Pancreas (tissue), 10 donors: ENCODE measurements around the gene TMEM91. TPM values are rescaled to one million over a fixed set of nuclear protein-coding genes. Genes with fewer than 3 reads are reported as not detected.
A peak's percentile ranks its signal among the peaks of the same experiment; 100 is the strongest.

Experiments
- ATAC-seq, 4 donors: fragments of 200-7000 bp; cut with Tn5 transposase; one replicate each; pipeline versions ENCODE4 v1.8.0 to v1.9.1; 2020; ENCODE audit warnings: mild to moderate bottlenecking in 4 of 4, moderate library complexity in 4 of 4
- DNase-seq, 6 donors: peaks; one replicate each; pipeline ENCODE4 v3.0.0-alpha.2; 2020
- FAIRE-seq: peaks from 2 replicates; lab custom pipeline; 2012; peaks lifted over from hg19 to GRCh38; lab: Jason Lieb, UNC
- H3K27ac ChIP-seq, 4 donors: fragments of 200-600 bp; sonication (generic); 1 replicate in 3 of 4; 2 replicates in 1 of 4; pipeline versions ENCODE4 v1.5.0 to v1.8.0; 2020
- H3K27me3 ChIP-seq, 4 donors: fragments of 200-600 bp; one replicate each; pipeline ENCODE4 v1.8.0; 2021
- H3K36me3 ChIP-seq, 3 donors: fragments of 200-600 bp; sonication (generic) in 1 of 3; one replicate each; pipeline versions ENCODE4 v1.5.0 to v1.8.0; 2020 to 2021
- H3K4me1 ChIP-seq, 3 donors: fragments of 200-600 bp; one replicate each; pipeline ENCODE4 v1.8.0; 2021
- H3K4me3 ChIP-seq, 4 donors: fragments of 200-600 bp; sonication (generic) in 2 of 4; one replicate each; pipeline versions ENCODE4 v1.5.0 to v1.8.0; 2020 to 2021
- H3K9me3 ChIP-seq, 4 donors: fragments of 200-600 bp; one replicate each; pipeline ENCODE4 v1.8.0; 2021
- CTCF ChIP-seq, 4 donors: fragments of 200-600 bp; sonication (generic) in 3 of 4; IDR thresholded peaks; one replicate each; pipeline versions ENCODE4 v1.5.0 to v1.8.0; 2021; ENCODE audit warnings: antibody characterized with exemption in 4 of 4
- WGBS, 2 donors: extraction: QIAGEN DNeasy Blood & Tissue Kit; methylation state at CpG; one replicate each; pipeline ENCODE4 v1.1.7; 2013; 5-methylcytosine and 5-hydroxymethylcytosine counted together
- intact Hi-C, 3 donors: fragments of 100-400 bp; cut with DNase I; formaldehyde crosslinking; loops; one replicate each; pipeline versions ENCODE4 v1.11.1 to v1.14.2; 2022
- polyA plus RNA-seq, 2 donors: library from polyadenylated mRNA; stranded (reverse); fragments of 200-250 nt; gene quantifications; one replicate each; pipeline ENCODE4 v1.2.3, GENCODE V29; 2013
- total RNA-seq, 6 donors: library from RNA; stranded (reverse); fragmentation: NEBNext Ultra II Directional in 4 of 6; extraction: Animal tissue kit (Norgen Biotek cat#: 25700) in 4 of 6; gene quantifications; one replicate each; pipeline versions ENCODE4 v1.2.1 to v1.2.4, GENCODE V29; 2021 to 2023
- donor health status: healthy with polysubstance abuse.
- donor health status: DM: no; HTN: no; CAD: no; lungs with moderate emphysema.
- donor health status: DM: no; HTN: no; CAD: no.
- donor health status: control.
- donor health status: control.
- donor health status: Bipolar disorder and iron deficiency.
- donor health status: DM: yes; HTN: yes; CAD: no.
- donor health status: DM: no; HTN: no; CAD: no.
- donor health status: DM: no; HTN: no; CAD: no.
- donor health status: DM: yes; HTN: yes; CAD: no.

Gene TMEM91
- total and polyA plus RNA-seq, 8 donors, result 3.8 to 33.0 (median 5.4) TPM

- peak overlapping the region in 2 of 4 donors; percentile 76 for H3K27ac ChIP-seq
- peaks cover 0 to 23% (median 0%) of the 10 kb centered on the region in 3 donors for H3K4me1 ChIP-seq
- no peak overlapping the region for H3K4me3 ChIP-seq
- no peak for TF ChIP-seq CTCF (IDR thresholded peaks at IDR 0.05)
- intact Hi-C loops, result no loop called here
- H3K9me3 ChIP-seq, result no peaks in the 10 kb centered on the region
- WGBS, 2 donors, result 77 to 83% methylated on average over 1 of the region's 1 CpG
- no peaks in the 10 kb centered on the region for H3K36me3 ChIP-seq
- DNase-seq (no peak), FAIRE-seq (no peak), ATAC-seq (peak in 1 of 4 donors; percentile 2)
- H3K27me3 ChIP-seq, result no peaks in the 10 kb centered on the region
Measured at GRCh38 chr19:41328842-41329225, 47.5 kb upstream of the TMEM91 start.

GRCh38 chr19:41330481-41330880 lies 45.9 kb upstream of the TMEM91 start:
- Histone ChIP-seq H3K27ac (no peak overlapping the region), H3K4me3 (no peak overlapping the region), H3K36me3 (no peaks in the 10 kb centered on the region), H3K27me3 (no peaks in the 10 kb centered on the region), H3K4me1 (peaks cover 0 to 18% (median 0%) of the 10 kb centered on the region in 3 donors), H3K9me3 (no peaks in the 10 kb centered on the region)
- DNase-seq (no peak), FAIRE-seq (no peak), ATAC-seq (no peak)
- WGBS, 2 donors, result 80 to 82% methylated on average over 4 of the region's 4 CpGs
- intact Hi-C loops, result loop anchor here in 1 of 3 donors (10.0 kb wide), 1 partner anchor 114 kb away; the partner anchor contains the start of gene ERICH4
- no peak for TF ChIP-seq CTCF (IDR thresholded peaks at IDR 0.05)

GRCh38 chr19:41330946-41331678 lies 45.2 kb upstream of the TMEM91 start:
- H3K27ac ChIP-seq, result no peak overlapping the region
- intact Hi-C loops, result loop anchor here in 1 of 3 donors (10.0 kb wide), 1 partner anchor 114 kb away; the partner anchor contains the start of gene ERICH4
- no peak for ATAC-seq
- no peaks in the 10 kb centered on the region for H3K36me3 ChIP-seq
- 63 to 65% methylated on average over 36 to 47 of the region's 47 CpGs for WGBS, 2 donors
- no peak for FAIRE-seq
- TF ChIP-seq CTCF (IDR thresholded peaks at IDR 0.05), result no peak
- peaks cover 0 to 13% (median 0%) of the 10 kb centered on the region in 3 donors for H3K4me1 ChIP-seq
- no peak for DNase-seq
- H3K9me3 ChIP-seq, result no peaks in the 10 kb centered on the region
- H3K4me3 ChIP-seq, result no peak overlapping the region
- H3K27me3 ChIP-seq, result no peaks in the 10 kb centered on the region

- Histone ChIP-seq H3K9me3 (no peaks in the 10 kb centered on the region), H3K4me1 (peaks cover 0 to 4% (median 0%) of the 10 kb centered on the region in 3 donors), H3K4me3 (no peak overlapping the region), H3K36me3 (no peaks in the 10 kb centered on the region), H3K27me3 (no peaks in the 10 kb centered on the region), H3K27ac (no peak overlapping the region)
- DNase-seq (no peak), FAIRE-seq (no peak), ATAC-seq (no peak)
- TF ChIP-seq CTCF (IDR thresholded peaks at IDR 0.05), result no peak
- WGBS, 2 donors, result 79 to 86% methylated on average over 16 of the region's 16 CpGs
- intact Hi-C loops, result loop anchor here in 1 of 3 donors (10.0 kb wide), 1 partner anchor 113 kb away; the partner anchor contains the start of gene ERICH4
Measured at GRCh38 chr19:41332000-41332399, 44.3 kb upstream of the TMEM91 start.

GRCh38 chr19:41332468-41332867 lies 43.9 kb upstream of the TMEM91 start:
- H3K4me1 ChIP-seq, result no peaks in the 10 kb centered on the region
- no peak for ATAC-seq
- DNase-seq, result no peak
- 85 to 90% methylated on average over 5 of the region's 5 CpGs for WGBS, 2 donors
- no peak for FAIRE-seq
- no peak overlapping the region for H3K4me3 ChIP-seq
- no peaks in the 10 kb centered on the region for H3K27me3 ChIP-seq
- no peak for TF ChIP-seq CTCF (IDR thresholded peaks at IDR 0.05)
- H3K9me3 ChIP-seq, result no peaks in the 10 kb centered on the region
- H3K27ac ChIP-seq, result no peak overlapping the region
- no peaks in the 10 kb centered on the region for H3K36me3 ChIP-seq
- intact Hi-C loops, result loop anchor here in 1 of 3 donors (10.0 kb wide), 1 partner anchor 112 kb away; the partner anchor contains the start of gene ERICH4
